HG02970 (cell line): ENCODE results near the gene RAB34.
A peak's percentile ranks its signal among the peaks of the same experiment; 100 is the strongest.

Experiments used
- ATAC-seq: cut with Tn5 transposase; IDR thresholded peaks from one replicate; pipeline ENCODE4 v1.9.1; 2021; ENCODE audit warnings: mild to moderate bottlenecking, moderate library complexity, moderate number of reproducible peaks; ENCODE audit not compliant: unreplicated experiment, low FRiP score

The RAB34 gene

GRCh38 chr17:28715217-28715616 lies 2.5 kb downstream of the RAB34 start:
- ATAC-seq = no peak

GRCh38 chr17:28714281-28714680 lies 3.4 kb downstream of the RAB34 start:
- no peak for ATAC-seq

- no peak for ATAC-seq
Observed at GRCh38 chr17:28712705-28713415, 4.8 kb downstream of the RAB34 start.

- ATAC-seq = no peak
Observed at GRCh38 chr17:28712032-28712704, 5.5 kb downstream of the RAB34 start.

- ATAC-seq = peak; percentile 6
Observed at GRCh38 chr17:28711723-28712031, 6.0 kb downstream of the RAB34 start, which contains the start of gene PROCA1. Gene PROCA1, minus strand, starts transcription at chr17:28711888. Its CDS starts 228 bp downstream, at chr17:28711660.

GRCh38 chr17:28710861-28711722 lies 6.6 kb downstream of the RAB34 start:
- ATAC-seq = peak; percentile 65

GRCh38 chr17:28707339-28707720 lies 10.3 kb downstream of the RAB34 start:
- no peak for ATAC-seq

GRCh38 chr17:28706471-28707338 lies 11.0 kb downstream of the RAB34 start:
- ATAC-seq = no peak

- ATAC-seq = no peak
Observed at GRCh38 chr17:28705728-28706334, 11.8 kb downstream of the RAB34 start.

- ATAC-seq = no peak
Observed at GRCh38 chr17:28705074-28705659, 12.5 kb downstream of the RAB34 start.

- ATAC-seq = no peak
Observed at GRCh38 chr17:28704219-28704858, 13.3 kb downstream of the RAB34 start.

- no peak for ATAC-seq
Observed at GRCh38 chr17:28703552-28704218, 14.0 kb downstream of the RAB34 start.

- no peak for ATAC-seq
Observed at GRCh38 chr17:28702752-28703150, 14.9 kb downstream of the RAB34 start.

- no peak for ATAC-seq
Observed at GRCh38 chr17:28702026-28702751, 15.5 kb downstream of the RAB34 start.

GRCh38 chr17:28700830-28701492 lies 16.7 kb downstream of the RAB34 start:
- ATAC-seq = no peak

- no peak for ATAC-seq
Observed at GRCh38 chr17:28700278-28700677, 17.4 kb downstream of the RAB34 start.

GRCh38 chr17:28698253-28698941 lies 19.3 kb downstream of the RAB34 start:
- ATAC-seq = no peak
